GM12878 (cell line): ENCODE measurements around the gene EFHD1. TPM values are rescaled to one million over a fixed set of nuclear protein-coding genes. Genes with fewer than 3 reads are reported as not detected.

Experiments used
- ATAC-seq: fragments of 200-7000 bp; cut with Tn5 transposase; 3 replicates; pipeline ENCODE4 v1.9.1; 2020; ENCODE audit warnings: mild to moderate bottlenecking, moderate library complexity
- BruUV-seq: library from RNA; stranded (reverse); fragments of 400-500 nt; replicated peaks from 2 replicates; lab custom pipeline; 2021; lab: Mats Ljungman, UMichigan
- CTCF ChIA-PET: fragments of 300-600 bp; sonication (Branson Sonifier 250); formaldehyde crosslinking; extraction: SDS; loops from one replicate; lab custom pipeline; 2021; ENCODE audit warnings: inconsistent platforms; lab: Yijun Ruan, JAX
- POLR2A ChIA-PET: fragments of 350-600 bp; formaldehyde crosslinking; extraction: SDS; loops from one replicate; lab custom pipeline; 2021; ENCODE audit warnings: inconsistent platforms; lab: Charles Lee
- RAD21 ChIA-PET: fragments of 300-600 bp; sonication (Branson Sonifier 250); formaldehyde crosslinking; loops from one replicate; lab custom pipeline; 2023; ENCODE audit warnings: antibody characterized with exemption; ENCODE audit not compliant: unreplicated experiment; lab: Charles Lee
- SMC1A ChIA-PET: fragments of 300-600 bp; sonication (Branson Sonifier 250); formaldehyde crosslinking; loops from one replicate; lab custom pipeline; 2023; ENCODE audit not compliant: unreplicated experiment, uncharacterized antibody; lab: Charles Lee
- DNase-seq: peaks from one replicate; pipeline ENCODE4 v3.0.0-alpha.2; 2011; ENCODE audit warnings: low read depth, low spot score
- FAIRE-seq: peaks from 3 replicates; lab custom pipeline; 2011; peaks lifted over from hg19 to GRCh38; lab: Jason Lieb, UNC
- H2AFZ ChIP-seq: 2 replicates; pipeline ENCODE4 v1.6.0; 2011; ENCODE audit warnings: low read depth, low read length, control low read depth; ENCODE audit not compliant: control insufficient read depth
- H3K27ac ChIP-seq: 2 replicates; pipeline ENCODE4 v1.5.1; 2011; ENCODE audit warnings: control low read depth; ENCODE audit not compliant: control insufficient read depth, insufficient read depth
- H3K27me3 ChIP-seq, 2 experiments: replicated peaks in 1 of 2; 2 replicates each; pipeline versions ENCODE4 v1.6.0 to v1.6.1; 2011; ENCODE audit warnings: low read length in 1 of 2; ENCODE audit not compliant: control insufficient read depth in 2 of 2, insufficient read depth in 2 of 2
- H3K36me3 ChIP-seq, 2 experiments: 2 replicates each; pipeline ENCODE4 v1.5.1; 2011; ENCODE audit warnings: low read length in 1 of 2; ENCODE audit not compliant: control insufficient read depth in 2 of 2, insufficient read depth in 2 of 2
- H3K4me1 ChIP-seq: 2 replicates; pipeline ENCODE4 v1.6.1; 2011; ENCODE audit warnings: mild to moderate bottlenecking, low read length, moderate library complexity, mixed read lengths; ENCODE audit not compliant: control insufficient read depth, insufficient read depth
- H3K4me2 ChIP-seq: 2 replicates; pipeline ENCODE4 v1.6.0; 2011; ENCODE audit warnings: control low read depth; ENCODE audit not compliant: control insufficient read depth, insufficient read depth
- H3K4me3 ChIP-seq: fragments of 200-600 bp; sonication (generic); 2 replicates; pipeline ENCODE4 v1.5.1; 2016
- H3K79me2 ChIP-seq: 2 replicates; pipeline ENCODE4 v1.6.0; 2011; ENCODE audit warnings: low read length; ENCODE audit not compliant: control insufficient read depth, insufficient read depth
- H3K9ac ChIP-seq: 2 replicates; pipeline ENCODE4 v1.8.0; 2011; ENCODE audit warnings: low read length, control low read depth, mixed read lengths; ENCODE audit not compliant: control insufficient read depth, insufficient read depth
- H3K9me3 ChIP-seq: replicated peaks from 3 replicates; pipeline ENCODE4 v1.5.1; 2011; ENCODE audit warnings: mild to moderate bottlenecking, low read length; ENCODE audit not compliant: control insufficient read depth, insufficient read depth
- H4K20me1 ChIP-seq: 2 replicates; pipeline ENCODE4 v1.6.0; 2011; ENCODE audit not compliant: control insufficient read depth, insufficient read depth
- BRCA1 ChIP-seq: IDR thresholded peaks from 2 replicates; pipeline ENCODE4 v1.6.1; 2011; ENCODE audit warnings: low read depth, low read length, improper control_type of control experiment
- FOXK2 ChIP-seq: fragments of 450-650 bp; IDR thresholded peaks from 2 replicates; pipeline ENCODE4 v1.6.1; 2017; ENCODE audit warnings: mild to moderate bottlenecking, moderate library complexity
- PAX5 ChIP-seq: IDR thresholded peaks from 2 replicates; pipeline ENCODE4 v1.6.1; 2011; ENCODE audit warnings: low read depth, low read length, borderline replicate concordance
- SIX5 ChIP-seq: IDR thresholded peaks from 2 replicates; pipeline ENCODE4 v1.6.1; 2011; ENCODE audit warnings: mild to moderate bottlenecking, low read depth, low read length, moderate library complexity; ENCODE audit not compliant: severe bottlenecking
- SREBF2 ChIP-seq: IDR thresholded peaks from 2 replicates; pipeline ENCODE4 v1.6.1; 2012; ENCODE audit warnings: mild to moderate bottlenecking, low read length
- STAT3 ChIP-seq: IDR thresholded peaks from 2 replicates; pipeline ENCODE4 v1.6.1; 2011; ENCODE audit warnings: low read depth, low read length, improper control_type of control experiment
- WGBS: methylation state at CpG from one replicate; pipeline ENCODE4 v1.1.6; 2016; ENCODE audit warnings: low lambda C conversion rate; ENCODE audit not compliant: insufficient replicate concordance, insufficient coverage; ENCODE audit errors: missing lambda C conversion rate; 5-methylcytosine and 5-hydroxymethylcytosine counted together
- in situ Hi-C: fragments of 300-500 bp; cut with MboI; formaldehyde crosslinking; loops from 9 replicates; pipeline ENCODE4 v1.14.3; 2018; ENCODE audit warnings: mixed read lengths
- intact Hi-C: fragments of 100-400 bp; cut with micrococcal nuclease; formaldehyde crosslinking; loops from one replicate; pipeline ENCODE4 v1.14.2; 2022; ENCODE audit not compliant: unreplicated experiment
- polyA plus RNA-seq, 11 experiments: library from polyadenylated mRNA; depleted of rRNA in 4 of 11; unstranded in 6 of 11; stranded (reverse) in 5 of 11; fragments of >200 nt; fragmentation: Nextera tagmentation in 4 of 11; fragmentation: Illumina TruSeq in 1 of 11; extraction: Ambion mirVana in 4 of 11; extraction: Trizol in 1 of 11; gene quantifications; 1 replicate in 1 of 11; 2 replicates in 10 of 11; pipeline versions ENCODE4 v1.2.1 to v1.2.3, GENCODE V29; 2011 to 2016; ENCODE audit warnings: inconsistent platforms in 2 of 11, missing spikeins in 2 of 11, low read depth in 1 of 11
- total RNA-seq, 4 experiments: library from RNA; depleted of rRNA in 3 of 4; stranded (reverse); fragments of >200 nt in 3 of 4; fragmentation: Illumina TruSeq in 1 of 4; extraction: Trizol in 1 of 4; gene quantifications; 2 replicates each; pipeline versions ENCODE4 v1.2.1 to v1.2.3, GENCODE V29; 2013 to 2021
- TF ChIP-seq, protein P1 (sequence below): IDR thresholded peaks from 2 replicates; pipeline ENCODE4 v1.6.1; 2012; ENCODE audit warnings: low read length, inconsistent platforms
- TF ChIP-seq, protein P2 (sequence below): IDR thresholded peaks from 2 replicates; pipeline ENCODE4 v1.6.1; 2012; ENCODE audit warnings: low read depth, low read length, improper control_type of control experiment

The EFHD1 gene
- total and polyA plus RNA-seq, 10 of the 15 experiments (the other 5 are each of a cell fraction or from before 2014, with no cell fraction given), result 0.07 TPM; not detected in 9

DNA sequence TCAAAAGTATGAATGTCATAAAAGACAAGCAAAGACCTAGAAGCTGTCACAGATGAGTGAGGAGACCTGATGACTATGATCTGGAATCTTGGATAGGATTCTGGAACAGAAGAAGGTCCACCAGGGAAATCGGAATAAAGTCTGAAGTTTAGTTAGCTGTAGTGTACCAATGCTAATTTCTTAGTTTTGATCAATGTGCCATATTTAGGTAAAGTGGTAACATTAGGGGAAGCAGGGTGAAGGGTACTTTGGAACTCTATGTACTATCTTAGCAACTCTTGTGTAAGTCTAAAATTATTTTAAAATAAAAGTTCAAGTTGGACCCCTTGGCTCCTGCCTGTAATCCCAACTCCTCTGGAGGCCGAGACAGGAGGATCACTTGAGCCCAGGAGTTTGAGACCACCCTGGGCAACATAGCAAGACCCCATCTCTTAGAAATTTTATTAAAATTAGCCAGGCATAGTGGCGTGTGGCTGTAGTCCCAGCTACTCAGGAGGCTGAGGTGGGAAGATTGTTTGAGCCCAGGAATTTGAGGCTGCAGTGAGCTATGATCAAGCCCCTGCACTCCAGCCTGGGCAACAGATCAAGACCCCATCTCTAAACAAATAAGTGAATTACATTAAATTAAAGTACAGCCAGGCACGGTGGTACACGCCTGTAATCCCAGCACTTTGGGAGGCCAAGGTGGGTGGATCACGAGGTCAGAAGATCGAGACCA is 35.9 kb upstream of the EFHD1 start:
- BruUV-seq, result no TSS peak
- in situ Hi-C loops, result no loop called here
- CTCF ChIA-PET, result no interaction called here

More for the DNA sequence above, 35.9 kb upstream of the EFHD1 start:
- no peaks in the 10 kb centered on the region for H3K27me3 ChIP-seq
- no peak overlapping the region for H2AFZ ChIP-seq
- no peak overlapping the region for H3K27ac ChIP-seq
- no peak overlapping the region for H3K9ac ChIP-seq
- intact Hi-C loops, result no loop called here
- FAIRE-seq (no peak), DNase-seq (no peak), ATAC-seq (no peak)
- RAD21 ChIA-PET, result no interaction called here
- H4K20me1 ChIP-seq, result no peaks in the 10 kb centered on the region
- H3K79me2 ChIP-seq, result no peaks in the 10 kb centered on the region
- no peaks in the 10 kb centered on the region for H3K4me1 ChIP-seq
- no peak overlapping the region for H3K4me3 ChIP-seq
- WGBS, result 51% methylated on average over 7 of the region's 7 CpGs
- H3K36me3 ChIP-seq, result no peaks in the 10 kb centered on the region
- SMC1A ChIA-PET, result no interaction called here
- H3K4me2 ChIP-seq, result no peak overlapping the region
- TF ChIP-seq, protein P1, sequence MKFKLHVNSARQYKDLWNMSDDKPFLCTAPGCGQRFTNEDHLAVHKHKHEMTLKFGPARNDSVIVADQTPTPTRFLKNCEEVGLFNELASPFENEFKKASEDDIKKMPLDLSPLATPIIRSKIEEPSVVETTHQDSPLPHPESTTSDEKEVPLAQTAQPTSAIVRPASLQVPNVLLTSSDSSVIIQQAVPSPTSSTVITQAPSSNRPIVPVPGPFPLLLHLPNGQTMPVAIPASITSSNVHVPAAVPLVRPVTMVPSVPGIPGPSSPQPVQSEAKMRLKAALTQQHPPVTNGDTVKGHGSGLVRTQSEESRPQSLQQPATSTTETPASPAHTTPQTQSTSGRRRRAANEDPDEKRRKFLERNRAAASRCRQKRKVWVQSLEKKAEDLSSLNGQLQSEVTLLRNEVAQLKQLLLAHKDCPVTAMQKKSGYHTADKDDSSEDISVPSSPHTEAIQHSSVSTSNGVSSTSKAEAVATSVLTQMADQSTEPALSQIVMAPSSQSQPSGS, result no peak
- no peak for TF ChIP-seq STAT3
- TF ChIP-seq SIX5, result no peak
- no peak for TF ChIP-seq FOXK2
- no peak for TF ChIP-seq BRCA1
- no peak for TF ChIP-seq PAX5
- no peak for TF ChIP-seq SREBF2
- TF ChIP-seq, protein P2, sequence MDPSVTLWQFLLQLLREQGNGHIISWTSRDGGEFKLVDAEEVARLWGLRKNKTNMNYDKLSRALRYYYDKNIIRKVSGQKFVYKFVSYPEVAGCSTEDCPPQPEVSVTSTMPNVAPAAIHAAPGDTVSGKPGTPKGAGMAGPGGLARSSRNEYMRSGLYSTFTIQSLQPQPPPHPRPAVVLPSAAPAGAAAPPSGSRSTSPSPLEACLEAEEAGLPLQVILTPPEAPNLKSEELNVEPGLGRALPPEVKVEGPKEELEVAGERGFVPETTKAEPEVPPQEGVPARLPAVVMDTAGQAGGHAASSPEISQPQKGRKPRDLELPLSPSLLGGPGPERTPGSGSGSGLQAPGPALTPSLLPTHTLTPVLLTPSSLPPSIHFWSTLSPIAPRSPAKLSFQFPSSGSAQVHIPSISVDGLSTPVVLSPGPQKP, result no peak
- no peaks in the 10 kb centered on the region for H3K9me3 ChIP-seq
- POLR2A ChIA-PET, result no interaction called here
